ENCODE measurements around the gene ICA1.
"Not testable (repeated sequence)": the region's sequence is repeated elsewhere in the genome, so short reads cannot be mapped to it uniquely, and the experiment has no call there.

The ICA1 gene

DNA sequence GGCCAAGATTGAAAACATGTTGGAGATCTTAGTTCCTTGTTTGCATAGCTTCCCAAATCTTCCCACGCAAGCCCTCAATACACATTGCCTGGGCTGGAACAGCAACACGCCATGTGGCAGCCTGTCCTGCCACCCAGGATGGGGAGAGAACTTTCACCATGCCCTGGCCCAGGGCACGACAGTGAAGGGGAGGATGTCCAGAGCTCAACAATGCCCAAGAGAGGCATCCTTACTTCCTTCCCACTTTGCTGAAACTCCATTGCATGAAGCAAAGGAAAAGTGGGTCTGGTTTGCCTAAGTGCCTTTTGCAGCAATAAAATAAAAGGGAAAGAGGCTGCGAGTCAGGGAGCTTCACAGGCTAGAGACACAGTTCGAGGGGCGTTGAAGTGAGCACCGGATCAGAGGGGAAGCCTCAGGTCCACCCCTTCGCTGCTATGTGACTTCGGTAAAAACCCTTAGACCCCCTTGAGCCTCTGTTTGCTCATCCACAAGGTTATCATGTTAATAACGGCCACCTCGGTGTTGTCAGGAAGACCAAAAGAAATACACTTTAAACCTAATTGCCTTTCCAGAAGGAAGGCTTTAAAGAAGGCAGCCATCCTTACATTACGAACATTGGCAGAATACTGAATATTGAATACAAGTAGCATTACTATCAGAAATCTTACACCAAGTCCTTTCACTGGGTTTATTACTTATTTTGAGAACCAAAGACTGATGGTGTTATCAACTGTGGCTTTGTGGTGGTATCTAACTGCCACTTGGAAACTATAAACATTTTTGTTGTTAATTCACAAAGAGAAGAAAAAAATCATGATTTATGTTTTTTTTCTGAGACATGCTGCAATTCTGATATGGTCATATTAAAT lies 133.3 kb downstream of the ICA1 start:
- DNase-seq: no peak

DNA sequence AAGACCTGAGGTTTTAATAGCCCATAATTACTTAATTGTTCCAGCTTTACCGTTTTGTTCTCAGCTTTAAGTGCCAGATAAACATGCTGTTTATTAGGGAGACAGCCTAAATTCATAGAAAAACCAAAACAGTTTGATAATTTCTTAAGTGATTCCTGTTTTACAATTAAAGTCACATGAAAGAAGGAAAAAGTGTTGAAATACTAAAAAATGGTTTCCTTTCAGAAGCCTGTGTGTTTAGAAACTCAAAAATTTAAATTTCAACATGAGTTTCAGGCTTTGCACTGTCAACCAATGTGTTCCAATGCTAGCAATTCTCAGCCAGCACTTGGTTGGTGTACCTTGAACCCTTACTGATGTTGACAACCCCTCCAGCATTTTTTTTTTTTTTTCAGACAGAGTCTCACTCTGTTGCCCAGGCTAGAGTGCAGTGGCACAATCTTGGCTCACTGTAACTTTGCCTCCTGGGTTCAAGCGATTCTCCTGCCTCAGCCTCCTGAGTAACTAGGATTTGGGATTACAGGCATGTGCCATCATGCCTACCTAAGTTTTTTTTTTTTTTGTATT lies 135.3 kb downstream of the ICA1 start:
- peak in 1 of 3 experiments; percentile 63 for DNase-seq

DNA sequence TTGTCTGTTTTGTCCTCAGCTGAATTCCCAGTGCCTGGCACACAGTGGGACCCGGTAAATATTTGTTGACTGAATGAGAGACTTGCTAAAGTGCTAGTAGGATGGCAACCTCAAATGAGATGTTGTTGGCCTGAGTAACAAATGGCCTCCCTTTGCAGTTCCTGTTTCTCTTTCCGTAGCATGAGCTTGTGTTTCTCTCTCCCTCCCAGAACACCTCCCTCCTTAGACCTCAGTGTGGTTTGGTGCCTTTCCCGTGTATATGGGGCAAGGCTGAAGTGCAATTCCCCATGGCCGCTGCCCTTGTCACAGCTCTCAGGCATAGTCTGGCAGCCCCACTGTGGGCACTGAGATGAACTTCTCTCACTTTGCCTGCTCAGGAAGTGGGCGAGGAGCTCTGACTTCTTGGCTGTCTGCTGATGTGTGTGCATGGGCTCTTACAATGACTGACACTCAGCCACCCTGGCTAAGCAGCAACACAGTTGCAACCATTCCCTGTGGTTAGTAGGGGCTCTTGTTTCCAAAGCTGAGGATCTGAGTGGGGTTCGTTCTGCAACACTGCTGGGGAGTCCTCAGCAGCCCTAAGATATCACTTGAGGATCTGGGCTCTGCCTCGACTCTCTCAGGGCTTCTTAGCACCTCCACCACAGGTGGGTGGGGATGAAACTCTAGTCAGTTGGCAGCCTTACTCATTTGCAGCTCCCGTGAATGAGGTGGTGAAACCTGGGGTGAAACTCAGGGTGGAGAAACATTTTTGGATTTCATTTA lies 136.1 kb downstream of the ICA1 start:
- no peak for DNase-seq

DNA sequence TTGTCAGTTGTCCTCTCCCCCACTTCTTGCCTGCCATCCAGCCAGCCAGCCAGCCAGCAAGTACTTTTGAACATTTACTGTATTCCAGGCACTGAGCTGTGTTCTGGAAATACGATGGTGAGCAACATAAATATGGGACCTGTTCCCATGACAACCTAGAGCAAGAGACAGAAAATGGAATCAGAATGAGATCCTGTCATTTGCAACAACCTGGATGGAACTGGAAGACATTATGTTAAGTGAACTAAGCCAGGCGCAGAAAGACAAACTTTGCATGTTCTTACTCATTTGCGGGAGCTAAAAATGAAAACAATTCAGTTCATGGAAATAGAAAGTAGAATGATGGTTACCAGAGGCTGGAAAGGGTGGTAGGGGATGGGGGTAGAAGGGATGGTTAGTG lies 140.7 kb downstream of the ICA1 start:
- no peak for DNase-seq

DNA sequence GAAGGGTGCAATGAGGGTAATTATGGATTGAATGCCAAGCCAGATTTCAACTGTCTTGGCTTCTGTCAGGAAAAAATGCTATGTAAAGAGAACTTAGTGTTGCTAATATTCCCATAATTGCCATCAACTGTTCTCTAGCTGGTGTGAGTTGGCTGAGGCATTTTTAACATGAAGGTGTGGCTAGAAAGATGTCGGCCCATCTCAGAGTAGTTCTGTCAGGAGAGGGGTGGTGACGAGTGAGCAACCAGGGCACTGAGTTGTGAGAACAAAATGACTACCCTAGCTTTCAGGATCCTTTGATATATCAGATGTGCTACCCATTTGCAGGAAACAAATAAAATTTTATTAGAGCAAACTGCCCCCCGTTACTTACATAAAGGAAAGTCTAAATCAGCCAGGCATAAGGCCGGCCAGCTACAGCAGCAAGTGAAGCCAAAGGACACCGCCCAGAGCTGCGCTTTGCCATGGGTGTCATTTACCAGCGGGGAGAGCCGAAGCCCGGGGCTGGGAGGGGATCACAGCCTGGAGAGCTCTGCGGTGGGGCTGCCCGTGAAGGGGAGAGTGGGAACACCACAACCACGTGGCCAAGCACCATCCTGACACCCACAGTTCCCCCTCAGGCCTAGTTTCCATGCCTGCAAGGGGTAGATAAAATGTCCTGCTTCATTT lies 141.4 kb downstream of the ICA1 start:
- no peak for DNase-seq

DNA sequence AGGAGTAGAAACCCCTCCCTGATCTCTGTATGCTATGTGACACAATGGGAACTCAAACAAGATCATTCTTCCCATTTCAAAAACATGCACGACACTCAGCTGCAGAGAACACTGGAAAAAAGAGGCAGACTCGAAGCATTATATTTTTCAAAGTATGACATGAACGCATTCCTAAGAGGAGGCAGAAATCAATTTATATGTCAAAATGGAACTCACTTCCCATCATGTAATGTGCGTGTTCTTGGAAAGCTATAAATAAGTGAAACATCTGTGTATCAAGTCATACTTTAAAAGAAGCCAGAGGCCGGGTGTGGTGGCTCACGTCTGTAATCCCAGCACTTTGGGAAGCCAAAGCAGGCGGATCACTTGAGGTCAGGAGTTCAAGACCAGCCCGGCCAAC lies 142.7 kb downstream of the ICA1 start:
- DNase-seq: no peak

DNA sequence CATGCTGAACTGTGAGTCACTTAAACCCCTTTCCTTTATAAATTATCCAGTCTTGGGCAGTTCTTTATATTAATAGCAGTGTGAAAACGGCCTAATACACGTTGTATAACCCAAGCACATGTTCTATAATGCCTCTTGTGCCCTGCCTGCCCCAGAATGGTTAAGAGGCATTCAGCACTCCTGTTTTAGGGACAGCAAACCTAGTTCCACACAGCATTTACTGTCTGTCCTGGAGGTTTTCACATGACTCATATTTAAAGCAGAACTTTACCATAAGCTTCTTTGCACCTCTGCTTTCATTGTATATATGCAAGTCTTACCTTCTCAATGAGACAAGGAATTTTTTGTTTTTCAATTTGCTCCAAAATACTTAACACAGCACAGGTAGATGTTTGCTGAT lies 144.8 kb downstream of the ICA1 start:
- no peak for DNase-seq

DNA sequence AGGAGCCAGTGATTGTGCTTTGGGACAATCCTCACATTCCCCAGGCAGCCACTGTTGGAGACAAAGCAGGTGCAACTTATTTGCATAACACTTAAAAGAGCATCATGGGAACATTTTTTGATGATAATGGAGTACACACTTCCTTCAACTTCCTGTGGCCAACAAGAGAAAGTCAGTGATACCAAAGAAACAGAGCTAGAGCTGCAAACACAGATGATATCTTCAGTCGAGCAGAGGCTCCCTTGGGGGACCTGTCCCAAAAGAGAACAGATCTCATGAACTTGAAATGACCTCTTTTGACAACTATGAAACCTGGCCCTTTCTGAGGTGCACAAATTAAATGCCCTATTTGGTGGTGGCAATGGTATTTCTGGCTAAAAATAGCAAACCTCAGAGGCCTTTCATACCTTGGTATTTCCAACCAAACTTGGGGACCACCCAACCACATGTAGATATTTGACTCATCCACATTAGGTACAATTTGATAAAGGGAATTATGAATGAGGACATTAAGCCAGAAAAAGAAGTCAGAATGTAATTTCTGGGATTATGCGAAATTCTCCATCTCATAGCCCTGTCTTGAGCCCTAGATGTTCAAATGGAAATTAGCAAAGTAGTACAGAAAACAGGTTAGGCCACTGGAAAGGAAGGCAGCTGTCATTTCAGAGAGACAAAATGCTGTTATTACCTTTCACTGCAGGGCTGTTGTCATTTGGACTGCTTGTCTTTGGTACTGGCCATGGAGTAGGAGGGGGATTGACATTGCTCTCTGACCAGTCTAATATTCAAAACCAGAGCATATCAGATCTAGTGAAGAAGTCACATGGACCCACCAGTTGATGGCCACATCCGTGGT lies 146.2 kb downstream of the ICA1 start:
- DNase-seq: no peak

DNA sequence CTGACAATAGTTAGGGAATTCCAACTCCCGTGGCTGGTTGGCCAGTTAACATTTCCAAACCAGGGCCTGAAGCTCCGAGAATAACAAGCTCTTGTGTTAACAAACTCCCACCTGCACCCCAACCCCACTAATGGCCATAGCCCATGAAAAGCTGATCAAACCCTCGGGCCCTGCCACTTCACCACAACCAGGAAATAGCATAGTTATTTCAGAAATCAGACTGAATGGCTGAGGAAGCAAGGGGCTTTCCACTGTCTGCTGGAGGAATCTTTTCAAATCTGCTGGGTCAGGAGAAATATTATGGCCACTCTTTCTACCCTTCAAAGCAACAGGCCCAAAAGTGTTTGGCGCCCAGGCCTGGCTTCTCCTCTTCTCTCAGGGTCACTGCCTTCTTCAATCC lies 147.8 kb downstream of the ICA1 start:
- DNase-seq: no peak

DNA sequence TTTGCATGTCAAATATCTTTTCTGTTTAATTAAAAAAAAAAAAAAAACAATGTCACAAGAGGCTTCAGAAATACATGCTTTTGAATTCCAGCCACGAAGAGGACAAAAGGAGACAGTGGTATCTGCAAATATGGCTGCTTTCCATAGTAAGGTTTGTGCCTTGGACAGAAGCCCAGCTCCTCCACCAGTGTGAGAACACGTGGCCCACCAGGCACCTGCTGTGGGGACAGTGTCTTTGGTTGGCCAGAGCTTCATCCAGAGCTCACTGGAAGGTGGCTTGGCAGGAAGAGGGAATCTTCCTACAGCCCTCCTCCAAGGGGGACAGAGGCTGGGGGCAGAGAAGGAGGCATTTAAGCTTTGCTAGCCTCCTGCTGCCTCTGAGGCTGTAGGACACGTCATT lies 148.8 kb downstream of the ICA1 start:
- no peak for DNase-seq

DNA sequence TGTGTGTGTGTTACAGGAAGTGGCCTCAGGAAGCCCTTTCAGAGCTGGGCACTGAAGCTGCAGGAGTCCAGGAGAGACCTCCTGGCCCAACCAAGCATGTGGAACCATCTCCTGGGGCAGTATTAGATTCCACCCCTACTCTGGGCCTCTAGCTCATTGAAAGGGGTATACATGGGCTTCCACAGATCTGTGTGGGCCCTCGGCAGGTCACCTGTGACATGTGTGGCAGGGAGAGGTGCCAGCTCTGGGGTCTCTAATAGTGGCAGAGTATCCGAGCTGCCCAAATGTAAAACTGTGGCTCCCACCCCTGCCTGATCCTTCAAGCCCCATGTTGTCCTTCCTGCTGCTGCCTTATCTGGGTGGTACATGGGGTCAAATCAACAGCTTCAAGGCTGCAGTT lies 149.3 kb downstream of the ICA1 start:
- no peak for DNase-seq

DNA sequence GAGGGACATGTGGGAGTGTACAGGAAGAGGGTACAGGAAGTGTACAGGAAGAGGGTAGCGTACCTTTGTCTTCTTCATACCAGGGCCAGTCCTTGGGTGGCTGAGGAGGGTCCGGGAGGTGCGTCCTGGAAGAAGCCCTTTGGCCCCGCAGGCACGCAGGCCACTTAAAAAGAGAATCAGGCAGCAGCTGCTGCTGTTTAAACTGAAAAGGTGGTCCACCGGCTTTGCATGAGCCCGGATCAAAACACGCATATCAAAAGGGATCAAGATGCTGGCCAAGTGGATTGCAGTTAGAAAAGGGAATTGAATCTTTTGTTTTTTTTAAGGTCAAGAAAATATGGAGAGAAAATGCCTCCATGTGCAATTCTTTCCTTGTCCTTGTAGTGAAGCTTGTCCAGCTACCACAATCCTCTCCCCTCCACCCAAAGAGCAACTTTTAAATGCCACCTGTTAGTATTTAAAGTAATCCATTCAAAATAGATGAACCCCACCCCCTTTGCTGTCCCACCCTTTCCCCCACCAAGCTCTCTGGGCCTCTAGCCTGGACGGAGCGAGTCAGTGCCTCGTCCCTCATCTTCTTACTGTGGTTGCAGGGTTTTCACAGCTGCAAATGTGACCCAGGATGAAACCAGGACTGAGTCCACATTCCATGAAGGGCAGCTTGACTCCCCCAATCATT lies 150.5 kb downstream of the ICA1 start:
- no peak for DNase-seq

DNA sequence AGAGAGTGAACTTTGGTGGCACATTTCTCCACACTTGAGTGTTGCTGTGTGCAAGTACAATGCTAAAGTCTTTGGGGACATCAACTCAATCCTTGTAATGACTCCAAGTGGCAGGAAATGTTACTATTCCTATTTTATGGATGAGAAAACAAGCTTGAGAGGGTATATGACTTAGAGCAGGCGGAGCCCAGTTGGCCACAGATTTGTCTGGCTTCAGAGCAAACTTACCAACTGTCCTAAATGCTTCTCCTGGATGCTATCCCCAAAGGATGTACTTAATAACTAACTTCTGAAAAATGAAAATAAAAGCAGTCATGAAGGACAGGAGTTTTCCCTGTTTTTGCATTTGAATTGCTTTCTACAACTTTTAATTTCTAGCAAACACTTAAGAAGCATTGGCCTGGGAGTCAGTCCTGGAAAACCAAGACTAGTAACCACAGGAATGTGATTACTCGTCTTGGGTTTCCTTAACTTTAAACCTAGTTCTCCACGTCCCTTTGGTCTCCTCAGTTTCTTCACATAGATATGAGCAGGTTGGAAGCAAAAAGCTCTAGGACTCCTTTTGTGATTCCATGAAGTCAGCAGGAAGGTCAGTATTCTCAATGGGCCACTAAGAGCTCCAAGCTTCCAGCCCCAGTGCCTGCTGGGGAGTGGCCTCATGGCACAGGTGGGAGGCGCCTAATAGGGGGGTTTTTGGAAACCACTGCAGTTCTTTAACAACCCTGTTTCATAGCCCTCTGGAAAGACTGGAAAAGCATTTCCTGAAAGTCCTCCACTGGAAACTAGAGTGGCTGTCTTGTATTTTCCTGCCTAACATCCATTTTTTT lies 152.6 kb downstream of the ICA1 start:
- DNase-seq: no peak

DNA sequence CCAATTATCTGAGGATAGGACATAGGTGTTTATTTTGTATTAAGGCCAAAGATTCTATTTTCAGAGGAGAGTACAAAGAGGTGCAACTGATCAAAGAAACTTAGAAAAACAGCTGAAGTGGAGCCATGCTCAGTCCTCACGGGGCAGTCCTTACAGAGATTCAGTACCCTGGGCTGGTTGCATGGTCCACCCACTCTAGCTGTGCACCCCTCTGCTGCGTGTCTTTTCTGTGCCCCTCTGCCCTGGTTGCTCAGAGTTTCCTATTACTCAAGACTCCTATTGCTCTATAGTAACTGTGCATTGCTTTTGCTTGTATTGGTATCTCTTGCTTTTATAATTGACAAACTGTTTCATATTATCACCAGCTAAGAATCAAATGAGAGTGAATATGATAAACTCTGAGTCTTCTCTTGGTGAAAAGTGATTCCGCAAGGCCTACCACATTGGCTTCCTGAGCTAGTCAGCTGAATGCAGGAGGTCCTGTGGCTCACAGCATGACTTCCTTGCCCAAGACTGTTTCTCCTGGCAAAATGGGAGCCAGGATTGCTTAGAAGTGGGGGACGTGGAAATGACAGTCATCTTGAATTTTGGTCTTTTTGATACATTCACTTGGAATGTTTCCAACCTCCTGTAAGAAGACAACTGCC lies 156.4 kb downstream of the ICA1 start:
- DNase-seq: no peak

DNA sequence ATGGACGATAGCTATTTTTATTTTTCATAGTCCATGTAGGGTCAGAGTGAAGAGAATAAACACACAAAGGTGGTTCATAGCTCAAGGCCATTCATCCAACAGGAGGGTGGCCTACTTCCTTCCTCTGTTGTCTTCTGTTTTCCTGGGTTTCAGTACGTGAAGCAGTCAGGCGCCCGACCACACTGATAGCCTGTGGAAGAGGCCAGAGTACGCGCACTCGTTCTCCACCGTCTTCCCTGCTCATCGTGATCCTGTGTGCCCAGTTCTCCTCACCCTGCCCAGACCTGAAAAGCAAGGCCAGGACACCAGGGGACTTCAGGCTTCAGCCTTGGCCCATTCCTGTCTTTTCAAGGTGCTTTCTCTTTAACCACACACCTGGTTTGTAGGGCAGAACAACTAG lies 158.7 kb downstream of the ICA1 start:
- no peak for DNase-seq

DNA sequence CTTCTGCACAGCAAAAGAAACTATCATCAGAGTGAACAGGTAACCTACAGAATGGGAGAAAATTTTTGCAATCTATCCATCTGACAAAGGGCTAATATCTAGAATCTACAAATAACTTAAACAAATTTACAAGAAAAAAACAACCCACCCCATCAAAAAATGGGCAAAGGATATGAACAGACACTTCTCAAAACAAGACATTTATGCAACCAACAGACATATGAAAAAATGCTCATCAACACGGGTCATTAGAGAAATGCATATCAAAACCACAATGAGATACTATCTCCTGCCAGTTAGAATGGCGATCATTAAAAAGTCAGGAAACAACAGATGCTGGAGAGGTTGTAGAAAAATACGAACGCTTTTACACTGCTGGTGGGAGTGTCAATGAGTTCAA lies 160.7 kb downstream of the ICA1 start:
- not testable (repeated sequence) for DNase-seq

DNA sequence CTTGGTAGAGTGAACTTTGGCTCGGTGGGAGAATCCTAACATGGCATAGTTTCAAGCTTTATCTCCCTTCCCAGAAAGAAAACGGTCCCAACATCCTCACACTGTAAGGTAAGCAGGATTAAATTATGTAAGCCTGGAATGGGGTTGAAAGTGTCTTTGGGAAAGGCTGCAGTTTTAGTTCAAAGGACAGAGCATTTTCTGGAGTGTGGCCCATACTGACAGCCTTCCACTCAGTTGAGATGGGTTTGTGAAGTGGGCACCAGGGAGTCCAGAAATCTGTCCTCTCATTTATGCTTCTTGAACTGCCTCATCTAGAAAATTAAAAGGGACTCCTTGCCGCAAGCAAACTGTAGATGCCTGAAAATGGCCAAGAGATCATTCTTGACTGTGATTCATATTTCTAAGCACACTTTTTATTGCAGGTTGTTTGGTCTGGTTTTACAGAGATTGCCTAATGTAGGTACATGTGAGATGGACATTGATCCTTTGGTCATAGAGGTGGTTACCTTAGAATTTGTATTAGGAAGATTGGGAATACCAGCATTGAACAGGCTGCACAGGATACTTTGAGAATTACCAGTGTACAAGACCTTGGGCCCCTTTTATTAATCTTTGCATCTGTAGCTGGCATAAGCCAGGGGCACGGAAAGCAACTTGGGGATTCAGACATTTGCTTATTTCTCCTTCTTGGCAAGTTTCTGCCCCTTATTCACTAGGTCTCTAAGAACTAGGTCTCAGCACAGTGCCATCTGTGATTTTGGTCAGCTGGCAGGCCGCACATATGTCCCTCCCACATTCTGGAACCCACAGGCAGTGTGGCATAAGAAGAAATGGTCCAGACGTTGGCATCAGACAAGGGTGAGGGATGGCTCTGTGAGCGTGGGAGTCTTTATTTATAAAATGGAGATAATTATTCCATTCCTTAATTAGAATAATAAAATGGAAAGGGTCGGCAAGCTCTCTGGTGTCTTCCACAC lies 167.5 kb downstream of the ICA1 start:
- no peak for DNase-seq

DNA sequence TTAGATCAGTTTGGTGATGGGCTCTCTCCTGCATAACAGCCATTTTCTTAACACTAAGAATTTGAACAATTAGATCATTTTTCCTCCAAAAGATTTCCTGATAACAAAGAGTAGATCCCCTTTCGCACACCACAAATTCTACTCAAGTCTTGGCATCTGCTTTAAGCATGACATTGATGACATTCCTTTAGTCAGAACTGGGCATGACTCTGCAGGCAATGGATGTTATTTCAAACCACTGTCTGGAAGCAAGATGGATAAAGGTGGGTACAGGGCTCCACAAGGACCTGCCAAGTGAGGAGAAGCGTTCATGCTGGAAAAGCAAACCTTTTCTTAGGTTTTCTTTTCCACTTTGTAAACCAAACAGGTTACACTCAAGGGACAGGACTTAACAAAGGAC lies 169.8 kb downstream of the ICA1 start:
- DNase-seq: no peak

Data from NCI-H1417 (cell line).